GM12878 (cell line): ENCODE results near the gene SAMSN1. TPM values are rescaled to one million over a fixed set of nuclear protein-coding genes. Genes with fewer than 3 reads are reported as not detected.
A peak's percentile ranks its signal among the peaks of the same experiment; 100 is the strongest.

Experiments used
- ATAC-seq: fragments of 200-7000 bp; cut with Tn5 transposase; 3 replicates; pipeline ENCODE4 v1.9.1; 2020; ENCODE audit warnings: mild to moderate bottlenecking, moderate library complexity
- BruUV-seq: library from RNA; stranded (reverse); fragments of 400-500 nt; replicated peaks from 2 replicates; lab custom pipeline; 2021; lab: Mats Ljungman, UMichigan
- CTCF ChIA-PET: fragments of 300-600 bp; sonication (Branson Sonifier 250); formaldehyde crosslinking; extraction: SDS; loops from one replicate; lab custom pipeline; 2021; ENCODE audit warnings: inconsistent platforms; lab: Yijun Ruan, JAX
- POLR2A ChIA-PET: fragments of 350-600 bp; formaldehyde crosslinking; extraction: SDS; loops from one replicate; lab custom pipeline; 2021; ENCODE audit warnings: inconsistent platforms; lab: Charles Lee
- RAD21 ChIA-PET: fragments of 300-600 bp; sonication (Branson Sonifier 250); formaldehyde crosslinking; loops from one replicate; lab custom pipeline; 2023; ENCODE audit warnings: antibody characterized with exemption; ENCODE audit not compliant: unreplicated experiment; lab: Charles Lee
- SMC1A ChIA-PET: fragments of 300-600 bp; sonication (Branson Sonifier 250); formaldehyde crosslinking; loops from one replicate; lab custom pipeline; 2023; ENCODE audit not compliant: unreplicated experiment, uncharacterized antibody; lab: Charles Lee
- DNase-seq: peaks from one replicate; pipeline ENCODE4 v3.0.0-alpha.2; 2011; ENCODE audit warnings: low read depth, low spot score
- FAIRE-seq: peaks from 3 replicates; lab custom pipeline; 2011; peaks lifted over from hg19 to GRCh38; lab: Jason Lieb, UNC
- H2AFZ ChIP-seq: 2 replicates; pipeline ENCODE4 v1.6.0; 2011; ENCODE audit warnings: low read depth, low read length, control low read depth; ENCODE audit not compliant: control insufficient read depth
- H3K27ac ChIP-seq: 2 replicates; pipeline ENCODE4 v1.5.1; 2011; ENCODE audit warnings: control low read depth; ENCODE audit not compliant: control insufficient read depth, insufficient read depth
- H3K27me3 ChIP-seq, 2 experiments: replicated peaks in 1 of 2; 2 replicates each; pipeline versions ENCODE4 v1.6.0 to v1.6.1; 2011; ENCODE audit warnings: low read length in 1 of 2; ENCODE audit not compliant: control insufficient read depth in 2 of 2, insufficient read depth in 2 of 2
- H3K36me3 ChIP-seq, 2 experiments: 2 replicates each; pipeline ENCODE4 v1.5.1; 2011; ENCODE audit warnings: low read length in 1 of 2; ENCODE audit not compliant: control insufficient read depth in 2 of 2, insufficient read depth in 2 of 2
- H3K4me1 ChIP-seq: 2 replicates; pipeline ENCODE4 v1.6.1; 2011; ENCODE audit warnings: mild to moderate bottlenecking, low read length, moderate library complexity, mixed read lengths; ENCODE audit not compliant: control insufficient read depth, insufficient read depth
- H3K4me2 ChIP-seq: 2 replicates; pipeline ENCODE4 v1.6.0; 2011; ENCODE audit warnings: control low read depth; ENCODE audit not compliant: control insufficient read depth, insufficient read depth
- H3K4me3 ChIP-seq: fragments of 200-600 bp; sonication (generic); 2 replicates; pipeline ENCODE4 v1.5.1; 2016
- H3K79me2 ChIP-seq: 2 replicates; pipeline ENCODE4 v1.6.0; 2011; ENCODE audit warnings: low read length; ENCODE audit not compliant: control insufficient read depth, insufficient read depth
- H3K9ac ChIP-seq: 2 replicates; pipeline ENCODE4 v1.8.0; 2011; ENCODE audit warnings: low read length, control low read depth, mixed read lengths; ENCODE audit not compliant: control insufficient read depth, insufficient read depth
- H3K9me3 ChIP-seq: replicated peaks from 3 replicates; pipeline ENCODE4 v1.5.1; 2011; ENCODE audit warnings: mild to moderate bottlenecking, low read length; ENCODE audit not compliant: control insufficient read depth, insufficient read depth
- H4K20me1 ChIP-seq: 2 replicates; pipeline ENCODE4 v1.6.0; 2011; ENCODE audit not compliant: control insufficient read depth, insufficient read depth
- ASH2L ChIP-seq: fragments of 300-600, 200-600 bp; sonication (generic); IDR thresholded peaks from 2 replicates; pipeline ENCODE4 v1.6.1; 2017; ENCODE audit warnings: low read depth, mild to moderate bottlenecking, borderline replicate concordance
- ATF2 ChIP-seq: IDR thresholded peaks from 2 replicates; pipeline ENCODE4 v1.6.1; 2012; ENCODE audit warnings: low read length, inconsistent platforms
- BCLAF1 ChIP-seq: fragments of 450-650 bp; IDR thresholded peaks from 2 replicates; pipeline ENCODE4 v1.6.1; 2017; ENCODE audit warnings: antibody characterized with exemption, mild to moderate bottlenecking, moderate library complexity
- CHD1 ChIP-seq: IDR thresholded peaks from 2 replicates; pipeline ENCODE4 v1.6.1; 2012; ENCODE audit warnings: low read depth, low read length, improper control_type of control experiment
- HDAC2 ChIP-seq: fragments of 200-600 bp; sonication (generic); IDR thresholded peaks from 2 replicates; pipeline ENCODE4 v1.6.1; 2017
- IRF5 ChIP-seq: fragments of 450-650 bp; IDR thresholded peaks from 2 replicates; pipeline ENCODE4 v1.6.1; 2017; ENCODE audit warnings: borderline replicate concordance
- KLF5 ChIP-seq: fragments of 450-650 bp; IDR thresholded peaks from 2 replicates; pipeline ENCODE4 v1.6.1; 2014; ENCODE audit warnings: mild to moderate bottlenecking; ENCODE audit not compliant: partially characterized antibody
- MTA2 ChIP-seq: fragments of 450-650 bp; IDR thresholded peaks from 2 replicates; pipeline ENCODE4 v1.6.1; 2016; ENCODE audit warnings: low read depth, mild to moderate bottlenecking, moderate library complexity
- NFXL1 ChIP-seq: fragments of 450-650 bp; IDR thresholded peaks from 2 replicates; pipeline ENCODE4 v1.6.1; 2017; ENCODE audit warnings: antibody characterized with exemption, mild to moderate bottlenecking, borderline replicate concordance
- PAX8 ChIP-seq: fragments of 450-650 bp; IDR thresholded peaks from 2 replicates; pipeline ENCODE4 v1.6.1; 2017; ENCODE audit warnings: mild to moderate bottlenecking, moderate library complexity
- RCOR1 ChIP-seq: conservative IDR thresholded peaks from 2 replicates; pipeline ENCODE4 v1.6.1; 2012; ENCODE audit warnings: low read depth, low read length, improper control_type of control experiment
- SMARCA5 ChIP-seq: fragments of 450-650 bp; IDR thresholded peaks from 2 replicates; pipeline ENCODE4 v1.6.1; 2017; ENCODE audit warnings: mild to moderate bottlenecking
- SREBF1 ChIP-seq: IDR thresholded peaks from 2 replicates; pipeline ENCODE4 v1.6.1; 2012; ENCODE audit warnings: mild to moderate bottlenecking, low read length
- TARDBP ChIP-seq: IDR thresholded peaks from 2 replicates; pipeline ENCODE4 v1.6.1; 2016; ENCODE audit warnings: borderline replicate concordance
- ZNF24 ChIP-seq: fragments of 450-650 bp; IDR thresholded peaks from 2 replicates; pipeline ENCODE4 v1.6.1; 2017; ENCODE audit warnings: antibody characterized with exemption, mild to moderate bottlenecking
- ZNF687 ChIP-seq: fragments of 450-650 bp; IDR thresholded peaks from 2 replicates; pipeline ENCODE4 v1.6.1; 2017; ENCODE audit warnings: mild to moderate bottlenecking, moderate library complexity
- WGBS: methylation state at CpG from one replicate; pipeline ENCODE4 v1.1.6; 2016; ENCODE audit warnings: low lambda C conversion rate; ENCODE audit not compliant: insufficient replicate concordance, insufficient coverage; ENCODE audit errors: missing lambda C conversion rate; 5-methylcytosine and 5-hydroxymethylcytosine counted together
- in situ Hi-C: fragments of 300-500 bp; cut with MboI; formaldehyde crosslinking; loops from 9 replicates; pipeline ENCODE4 v1.14.3; 2018; ENCODE audit warnings: mixed read lengths
- intact Hi-C: fragments of 100-400 bp; cut with micrococcal nuclease; formaldehyde crosslinking; loops from one replicate; pipeline ENCODE4 v1.14.2; 2022; ENCODE audit not compliant: unreplicated experiment
- polyA plus RNA-seq, 11 experiments: library from polyadenylated mRNA; depleted of rRNA in 4 of 11; unstranded in 6 of 11; stranded (reverse) in 5 of 11; fragments of >200 nt; fragmentation: Nextera tagmentation in 4 of 11; fragmentation: Illumina TruSeq in 1 of 11; extraction: Ambion mirVana in 4 of 11; extraction: Trizol in 1 of 11; gene quantifications; 1 replicate in 1 of 11; 2 replicates in 10 of 11; pipeline versions ENCODE4 v1.2.1 to v1.2.3, GENCODE V29; 2011 to 2016; ENCODE audit warnings: inconsistent platforms in 2 of 11, missing spikeins in 2 of 11, low read depth in 1 of 11
- total RNA-seq, 4 experiments: library from RNA; depleted of rRNA in 3 of 4; stranded (reverse); fragments of >200 nt in 3 of 4; fragmentation: Illumina TruSeq in 1 of 4; extraction: Trizol in 1 of 4; gene quantifications; 2 replicates each; pipeline versions ENCODE4 v1.2.1 to v1.2.3, GENCODE V29; 2013 to 2021

Gene SAMSN1
- total and polyA plus RNA-seq, 10 of the 15 experiments (the other 5 are each of a cell fraction or from before 2014, with no cell fraction given): 23.2 to 102 (median 44.9) TPM

- peaks cover 89% of the 10 kb centered on the region for H3K79me2 ChIP-seq
- FAIRE-seq (peak; percentile 56), DNase-seq (no peak), ATAC-seq (peak; percentile 87)
- H3K27ac ChIP-seq: peak overlapping the region; percentile 50
- POLR2A ChIA-PET: interaction anchor here (1.7 to 1.8 kb wide), 3 partner anchors 10 to 18 kb away, joined by 5 to 6 read pairs (median 5); no protein-coding TSS in a partner anchor
- intact Hi-C loops (no loop called here), in situ Hi-C loops (no loop called here)
- SMC1A ChIA-PET: interaction anchor here (0.7 to 10.4 kb wide), 15 partner anchors 9 to 213 kb away, joined by 3 to 120 read pairs (median 5); no protein-coding TSS in a partner anchor
- no peaks in the 10 kb centered on the region for H3K9me3 ChIP-seq
- RAD21 ChIA-PET: interaction anchor here (0.6 to 5.4 kb wide), 13 partner anchors 10 to 438 kb away, joined by 3 to 60 read pairs (median 5); no protein-coding TSS in a partner anchor
- no TSS peak for BruUV-seq
- H2AFZ ChIP-seq: no peak overlapping the region
- peaks cover 32% of the 10 kb centered on the region for H3K4me1 ChIP-seq
- CTCF ChIA-PET: interaction anchor here (1.4 to 2.8 kb wide), 5 partner anchors 10 to 214 kb away, joined by 3 to 9 read pairs (median 7); no protein-coding TSS in a partner anchor
- H3K27me3 ChIP-seq: no peaks in the 10 kb centered on the region
- peak overlapping the region; percentile 29; the same call in 1 of the 2 replicates for H3K4me3 ChIP-seq
- no peaks in the 10 kb centered on the region for H4K20me1 ChIP-seq
- WGBS: 0% methylated on average over 5 of the region's 5 CpGs
- peak overlapping the region; percentile 61 for H3K4me2 ChIP-seq
- peaks cover 0 to 5% of the 10 kb centered on the region in 2 experiments; a peak in 2 of 4 replicates for H3K36me3 ChIP-seq
- H3K9ac ChIP-seq: peak overlapping the region; percentile 46; the same call in 1 of the 2 replicates
- TF ChIP-seq SREBF1 (no peak), NFXL1 (no peak), HDAC2 (no peak), SMARCA5 (0 out of 2 replicates have a peak, but pooled peaks have one; percentile 33), ZNF687 (no peak), ATF2 (0 out of 2 replicates have a peak, but pooled peaks have one; percentile 14), MTA2 (peak; percentile 82), TARDBP (no peak), ASH2L (no peak), ZNF24 (no peak), IRF5 (no peak), CHD1 (no peak), RCOR1 (no peak), KLF5 (no peak), BCLAF1 (no peak), PAX8 (no peak)
Observed at GRCh38 chr21:14523234-14523633, 22.9 kb downstream of the SAMSN1 start.
